H1 (cell line): Measurements from ENCODE around the gene OTOF. TPM values are rescaled to one million over a fixed set of nuclear protein-coding genes. Genes with fewer than 3 reads are reported as not detected.

Experiments
- CTCF ChIA-PET: fragments of 300-600 bp; sonication (Branson Sonifier 250); formaldehyde crosslinking; loops from one replicate; lab custom pipeline; 2021; ENCODE audit not compliant: partially characterized antibody; lab: Charles Lee
- POLR2A ChIA-PET: fragments of 300-600 bp; sonication (Branson Sonifier 250); formaldehyde crosslinking; loops from one replicate; lab custom pipeline; 2021; ENCODE audit warnings: inconsistent platforms; ENCODE audit not compliant: partially characterized antibody; lab: Charles Lee
- DNase-seq, 2 experiments: peaks; one replicate each; pipeline versions ENCODE4 v3.0.0 to v3.0.0-alpha.2; 2010 to 2022; ENCODE audit warnings: low spot score in 2 of 2, low read depth in 1 of 2, mixed read lengths in 1 of 2
- FAIRE-seq: peaks from 2 replicates; lab custom pipeline; 2011; peaks lifted over from hg19 to GRCh38; lab: Jason Lieb, UNC
- H2AFZ ChIP-seq: 2 replicates; pipeline ENCODE4 v1.8.1; 2012; ENCODE audit warnings: low read length, inconsistent platforms
- H2AK5ac ChIP-seq: 2 replicates; pipeline ENCODE4 v1.6.1; 2013; ENCODE audit warnings: low read depth, low read length
- H2BK120ac ChIP-seq: replicated peaks from 2 replicates; pipeline ENCODE3; 2013; ENCODE audit warnings: low read depth, low read length, inconsistent platforms
- H2BK12ac ChIP-seq: 2 replicates; pipeline ENCODE4 v1.6.1; 2013; ENCODE audit warnings: low read depth, low read length
- H2BK15ac ChIP-seq: 2 replicates; pipeline ENCODE4 v1.6.1; 2013; ENCODE audit warnings: low read length
- H2BK20ac ChIP-seq: 2 replicates; pipeline ENCODE4 v1.6.1; 2013; ENCODE audit warnings: low read length
- H2BK5ac ChIP-seq: 2 replicates; pipeline ENCODE4 v1.6.1; 2013; ENCODE audit warnings: low read depth, low read length
- H3K14ac ChIP-seq: 2 replicates; pipeline ENCODE4 v1.6.1; 2013; ENCODE audit warnings: inconsistent platforms; ENCODE audit not compliant: insufficient read length
- H3K18ac ChIP-seq: 2 replicates; pipeline ENCODE4 v1.6.1; 2013; ENCODE audit warnings: low read length; ENCODE audit errors: extremely low read depth
- H3K23ac ChIP-seq: 2 replicates; pipeline ENCODE4 v1.6.1; 2013; ENCODE audit warnings: inconsistent platforms; ENCODE audit not compliant: insufficient read length
- H3K23me2 ChIP-seq: 2 replicates; pipeline ENCODE4 v1.6.1; 2013; ENCODE audit warnings: low read depth, low read length
- H3K27ac ChIP-seq: 2 replicates; pipeline ENCODE4 v1.6.1; 2011; ENCODE audit warnings: low read depth, low read length, inconsistent platforms
- H3K27me3 ChIP-seq, 4 experiments: replicated peaks in 1 of 4; 1 replicate in 1 of 4; 2 replicates in 3 of 4; pipeline versions ENCODE4 v1.6.1 to v1.8.1; 2011 to 2013; ENCODE audit warnings: low read length in 3 of 4, mild to moderate bottlenecking in 3 of 4, inconsistent platforms in 2 of 4, mixed read lengths in 2 of 4, moderate library complexity in 1 of 4; ENCODE audit not compliant: control insufficient read depth in 3 of 4, insufficient read depth in 3 of 4; ENCODE audit errors: extremely low read depth in 1 of 4
- H3K36me3 ChIP-seq, 4 experiments: 2 replicates each; pipeline versions ENCODE4 v1.6.1 to v1.8.1; 2011 to 2013; ENCODE audit warnings: mild to moderate bottlenecking in 4 of 4, low read length in 3 of 4, moderate library complexity in 2 of 4, control low read depth in 1 of 4, inconsistent platforms in 1 of 4; ENCODE audit not compliant: insufficient read depth in 4 of 4, control insufficient read depth in 2 of 4
- H3K4ac ChIP-seq: replicated peaks from 2 replicates; pipeline ENCODE3; 2013; ENCODE audit warnings: low read length, low read depth, mixed read lengths, inconsistent platforms; ENCODE audit not compliant: insufficient read length
- H3K4me1 ChIP-seq, 4 experiments: replicated peaks in 1 of 4; 1 replicate in 1 of 4; 2 replicates in 3 of 4; pipeline versions ENCODE4 v1.6.1 to v1.8.1; 2011 to 2013; ENCODE audit warnings: low read length in 3 of 4, inconsistent platforms in 2 of 4, mixed read lengths in 1 of 4; ENCODE audit not compliant: insufficient read depth in 4 of 4, control insufficient read depth in 3 of 4
- H3K4me2 ChIP-seq, 2 experiments: 2 replicates each; pipeline versions ENCODE4 v1.6.1 to v1.8.1; 2011 to 2013; ENCODE audit warnings: low read depth in 2 of 2, low read length in 2 of 2, control low read depth in 1 of 2, inconsistent platforms in 1 of 2, mild to moderate bottlenecking in 1 of 2; ENCODE audit not compliant: insufficient read depth in 1 of 2
- H3K4me3 ChIP-seq, 4 experiments: fragments of 200-600, 300-600 bp in 1 of 4; sonication (generic), shearing (Covaris generic), sonication (Bioruptor Twin) in 1 of 4; 2 replicates each; pipeline versions ENCODE4 v1.5.1 to v1.8.1; 2011 to 2016; ENCODE audit warnings: low read length in 4 of 4, low read depth in 3 of 4, control low read depth in 2 of 4, inconsistent platforms in 2 of 4, mild to moderate bottlenecking in 2 of 4, mixed read lengths in 1 of 4, moderate library complexity in 1 of 4; ENCODE audit not compliant: insufficient read depth in 2 of 4; ENCODE audit errors: extremely low read depth in 1 of 4
- H3K56ac ChIP-seq: replicated peaks from 2 replicates; pipeline ENCODE3; 2013; ENCODE audit warnings: low read depth, mild to moderate bottlenecking, mixed read lengths, low read length, inconsistent platforms; ENCODE audit not compliant: insufficient read length
- H3K79me1 ChIP-seq: 2 replicates; pipeline ENCODE4 v1.6.1; 2013; ENCODE audit warnings: low read depth, low read length, control low read depth
- H3K79me2 ChIP-seq, 2 experiments: 2 replicates each; pipeline versions ENCODE4 v1.6.1 to v1.8.1; 2012 to 2013; ENCODE audit warnings: low read length in 2 of 2, mild to moderate bottlenecking in 2 of 2, inconsistent platforms in 1 of 2; ENCODE audit not compliant: insufficient read depth in 2 of 2, control insufficient read depth in 1 of 2
- H3K9ac ChIP-seq, 4 experiments: replicated peaks in 1 of 4; 1 replicate in 1 of 4; 2 replicates in 3 of 4; pipeline versions ENCODE4 v1.6.1 to v1.8.1; 2011 to 2013; ENCODE audit warnings: low read depth in 3 of 4, low read length in 3 of 4, control low read depth in 2 of 4, mild to moderate bottlenecking in 2 of 4, moderate library complexity in 2 of 4, inconsistent platforms in 1 of 4; ENCODE audit errors: extremely low read depth in 1 of 4
- H3K9me3 ChIP-seq, 2 experiments: 2 replicates each; pipeline versions ENCODE4 v1.6.1 to v1.8.1; 2012 to 2013; ENCODE audit warnings: mild to moderate bottlenecking in 2 of 2, moderate library complexity in 2 of 2, control low read depth in 1 of 2, inconsistent platforms in 1 of 2, low read depth in 1 of 2, low read length in 1 of 2, mixed read lengths in 1 of 2; ENCODE audit not compliant: insufficient read depth in 2 of 2
- H4K20me1 ChIP-seq, 2 experiments: replicated peaks in 1 of 2; 2 replicates each; pipeline versions ENCODE3 to v1.8.1; 2011 to 2013; ENCODE audit warnings: inconsistent platforms in 2 of 2, low read length in 2 of 2, mild to moderate bottlenecking in 1 of 2; ENCODE audit not compliant: insufficient read depth in 2 of 2, control insufficient read depth in 1 of 2
- H4K5ac ChIP-seq: 2 replicates; pipeline ENCODE4 v1.6.1; 2013; ENCODE audit warnings: low read length, low read depth, mixed read lengths, inconsistent platforms; ENCODE audit not compliant: insufficient read length
- H4K8ac ChIP-seq: 2 replicates; pipeline ENCODE4 v1.8.0; 2013; ENCODE audit warnings: mild to moderate bottlenecking, moderate library complexity, low read length, inconsistent platforms; ENCODE audit not compliant: insufficient read depth; ENCODE audit errors: extremely low read depth
- H4K91ac ChIP-seq: replicated peaks from 2 replicates; pipeline ENCODE3; 2013; ENCODE audit warnings: low read length, mixed read lengths, inconsistent platforms; ENCODE audit not compliant: insufficient read length
- MAFK ChIP-seq: IDR thresholded peaks from 2 replicates; pipeline ENCODE4 v1.6.1; 2012; ENCODE audit warnings: low read depth, mild to moderate bottlenecking, improper control_type of control experiment, low read length
- RXRA ChIP-seq: IDR thresholded peaks from 2 replicates; pipeline ENCODE4 v1.6.1; 2011; ENCODE audit warnings: low read depth, mild to moderate bottlenecking, low read length, moderate library complexity; ENCODE audit not compliant: insufficient read depth
- WGBS, 2 experiments: shearing (Covaris generic) in 1 of 2; methylation state at CpG; one replicate each; pipeline versions ENCODE4 v1.1.6 to v1.1.7; 2013 to 2015; ENCODE audit warnings: low lambda C conversion rate in 2 of 2, mixed read lengths in 2 of 2, inconsistent platforms in 1 of 2, low coverage in 1 of 2, missing lambda C conversion rate in 1 of 2; ENCODE audit not compliant: insufficient replicate concordance in 2 of 2, insufficient coverage in 1 of 2, insufficient read length in 1 of 2; ENCODE audit errors: extremely low coverage in 1 of 2, missing lambda C conversion rate in 1 of 2; 5-methylcytosine and 5-hydroxymethylcytosine counted together
- polyA plus RNA-seq, 7 experiments: library from polyadenylated mRNA; depleted of rRNA in 3 of 7; stranded (reverse) in 5 of 7; unstranded in 2 of 7; fragments of >200 nt in 5 of 7; fragments of 200-250 nt in 2 of 7; gene quantifications; 1 replicate in 5 of 7; 2 replicates in 1 of 7; 4 replicates in 1 of 7; pipeline versions ENCODE4 v1.2.1 to v1.2.3, GENCODE V29; 2011 to 2013; ENCODE audit warnings: missing spikeins in 2 of 7, mixed read lengths in 2 of 7
- total RNA-seq: library from RNA; stranded (reverse); fragmentation: NEBNext Ultra II Directional; extraction: Animal tissue kit (Norgen Biotek cat#: 25700); gene quantifications from 2 replicates; pipeline ENCODE4 v1.2.1, GENCODE V29; 2021

The OTOF gene
- total and polyA plus RNA-seq, 2 of the 8 experiments (the other 6 are each of a cell fraction or from before 2014, with no cell fraction given): 0.06 TPM; not detected in 1

DNA sequence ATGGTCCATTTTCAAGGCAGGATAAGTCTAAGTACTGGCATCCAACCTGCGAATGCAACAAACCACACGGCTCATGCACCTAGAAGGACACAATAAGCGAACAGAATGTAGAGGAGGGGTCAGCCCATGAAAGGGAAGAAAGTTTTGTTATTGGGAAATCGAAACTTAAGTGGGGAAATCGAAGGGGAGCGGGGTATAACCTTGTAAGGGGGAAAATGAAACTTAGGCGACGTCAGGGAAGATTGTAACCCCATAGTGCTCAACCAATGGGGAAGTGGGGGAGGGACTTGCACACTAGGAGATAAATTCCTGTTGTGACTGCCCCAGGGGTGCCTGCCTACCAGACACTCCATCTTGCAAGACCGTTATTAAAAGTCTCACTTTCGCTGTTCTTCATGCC, 15.6 kb upstream of the OTOF start:
- POLR2A ChIA-PET: no interaction called here
- Histone ChIP-seq H3K23me2 (no peaks in the 10 kb centered on the region), H3K27ac (no peak overlapping the region), H3K4ac (no peak overlapping the region), H3K9me3 (no peaks in the 10 kb centered on the region), H3K23ac (no peak overlapping the region), H3K79me1 (no peaks in the 10 kb centered on the region), H4K91ac (no peak overlapping the region), H2AFZ (no peak overlapping the region), H2BK120ac (no peak overlapping the region), H3K18ac (no peak overlapping the region), H4K20me1 (no peaks in the 10 kb centered on the region), H2BK15ac (no peak overlapping the region), H3K36me3 (no peaks in the 10 kb centered on the region), H2BK5ac (no peak overlapping the region), H3K27me3 (no peaks in the 10 kb centered on the region), H2BK12ac (0 out of 2 replicates have a peak overlapping the region, but pooled peaks have one; percentile 9), H2BK20ac (no peak overlapping the region), H3K79me2 (no peaks in the 10 kb centered on the region), H3K4me2 (no peak overlapping the region), H3K56ac (no peak overlapping the region), H3K4me1 (peaks cover 2 to 5% (median 3%) of the 10 kb centered on the region in 4 experiments; a peak in 4 of 7 replicates), H2AK5ac (no peak overlapping the region), H4K5ac (no peak overlapping the region), H4K8ac (no peak overlapping the region), H3K9ac (no peak overlapping the region), H3K4me3 (no peak overlapping the region), H3K14ac (no peak overlapping the region)
- TF ChIP-seq MAFK (no peak), RXRA (no peak)
- 92% methylated on average over 10 of the region's 10 CpGs; no CpG with 5 or more reads in 1 of the 2 experiments for WGBS, 2 experiments
- CTCF ChIA-PET: interaction anchor here (0.6 to 2.6 kb wide), 3 partner anchors 10 to 319 kb away, joined by 3 to 34 read pairs (median 4); no protein-coding TSS in a partner anchor
- FAIRE-seq: no peak
- DNase-seq: no peak
